Muscle layer of colon (tissue), 2 donors: ENCODE results near the gene MMP15.

Experiments used
- H3K27ac ChIP-seq: one replicate; pipeline ENCODE4 v1.7.0; 2013; ENCODE audit warnings: low read depth, mild to moderate bottlenecking, low read length, moderate library complexity
- H3K27me3 ChIP-seq, 2 donors: one replicate each; pipeline ENCODE4 v1.7.0; 2013; ENCODE audit warnings: low read length in 2 of 2, mild to moderate bottlenecking in 2 of 2; ENCODE audit not compliant: insufficient read depth in 2 of 2, control insufficient read depth in 1 of 2
- H3K36me3 ChIP-seq: one replicate; pipeline ENCODE4 v1.7.0; 2013; ENCODE audit warnings: mild to moderate bottlenecking, low read length; ENCODE audit not compliant: insufficient read depth
- H3K4me1 ChIP-seq: one replicate; pipeline ENCODE4 v1.7.0; 2013; ENCODE audit warnings: mild to moderate bottlenecking, low read length; ENCODE audit not compliant: insufficient read depth
- H3K4me3 ChIP-seq, 2 donors: one replicate each; pipeline ENCODE4 v1.7.0; 2013; ENCODE audit warnings: low read length in 2 of 2, low read depth in 1 of 2, mild to moderate bottlenecking in 1 of 2, moderate library complexity in 1 of 2
- H3K9ac ChIP-seq: one replicate; pipeline ENCODE4 v1.7.0; 2013; ENCODE audit warnings: low read length
- H3K9me3 ChIP-seq: one replicate; pipeline ENCODE4 v1.7.0; 2013; ENCODE audit warnings: mild to moderate bottlenecking, low read length
- donor health status: abdominal sarcoma.
- donor health status: Adenocarcinoma of cecum.

The MMP15 gene

GRCh38 chr16:58009856-58010416, 15.6 kb upstream of the MMP15 start:
- H3K36me3 ChIP-seq, result peaks cover 27% of the 10 kb centered on the region
- H3K9ac ChIP-seq, result no peak overlapping the region
- no peaks in the 10 kb centered on the region for H3K9me3 ChIP-seq
- H3K4me3 ChIP-seq, result no peak overlapping the region
- no peaks in the 10 kb centered on the region for H3K4me1 ChIP-seq
- H3K27me3 ChIP-seq, result no peaks in the 10 kb centered on the region
- no peak overlapping the region for H3K27ac ChIP-seq

DNA sequence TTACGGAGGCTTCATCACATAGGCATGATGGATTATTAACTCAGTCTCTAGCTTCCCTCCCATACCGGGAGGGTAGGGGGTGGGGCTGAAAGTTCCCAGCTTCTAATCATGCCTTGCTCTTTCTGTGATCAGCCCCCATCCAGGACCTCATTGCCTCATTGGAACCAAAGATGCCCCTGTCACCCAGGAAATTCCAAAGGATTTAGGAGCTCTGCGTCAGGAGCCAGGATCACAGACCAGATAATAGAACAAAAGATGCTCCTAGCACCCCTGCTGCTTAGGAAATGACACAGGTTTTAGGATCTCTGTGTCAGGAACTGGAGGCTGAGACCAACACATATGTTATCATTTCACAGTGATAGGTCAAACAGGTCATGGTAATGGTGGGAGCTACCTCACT, 14.7 kb upstream of the MMP15 start:
- Histone ChIP-seq H3K36me3 (peaks cover 31% of the 10 kb centered on the region), H3K4me1 (no peaks in the 10 kb centered on the region), H3K9me3 (no peaks in the 10 kb centered on the region), H3K4me3 (no peak overlapping the region), H3K9ac (no peak overlapping the region), H3K27ac (no peak overlapping the region), H3K27me3 (no peaks in the 10 kb centered on the region)

DNA sequence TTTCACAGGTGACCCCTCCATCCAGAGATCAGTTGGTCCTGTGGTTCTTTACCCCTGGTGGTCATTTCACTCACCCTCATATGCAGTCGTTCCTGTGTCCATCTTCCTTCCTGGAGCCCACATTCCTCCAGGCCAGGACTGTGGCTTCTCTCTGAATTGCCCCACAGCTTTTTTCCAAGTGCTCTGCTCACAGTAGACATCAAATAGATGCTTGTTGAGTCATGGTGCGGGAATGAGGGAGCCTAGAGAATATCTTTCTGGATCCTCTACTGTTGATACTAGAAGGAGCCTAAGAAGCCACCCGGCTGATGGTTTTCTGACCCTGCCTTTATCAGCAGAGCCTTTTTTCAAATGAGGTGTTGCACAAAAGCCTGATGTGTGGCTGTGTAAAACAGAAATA, 13.9 kb upstream of the MMP15 start:
- Histone ChIP-seq H3K27ac (no peak overlapping the region), H3K9me3 (no peaks in the 10 kb centered on the region), H3K4me1 (peaks cover 1% of the 10 kb centered on the region), H3K9ac (no peak overlapping the region), H3K36me3 (peaks cover 31% of the 10 kb centered on the region), H3K4me3 (no peak overlapping the region), H3K27me3 (no peaks in the 10 kb centered on the region)

GRCh38 chr16:58012481-58012880, 13.1 kb upstream of the MMP15 start:
- H3K36me3 ChIP-seq, result peaks cover 31% of the 10 kb centered on the region
- no peak overlapping the region for H3K27ac ChIP-seq
- H3K9ac ChIP-seq, result no peak overlapping the region
- H3K9me3 ChIP-seq, result no peaks in the 10 kb centered on the region
- H3K27me3 ChIP-seq, result no peaks in the 10 kb centered on the region
- peaks cover 9% of the 10 kb centered on the region for H3K4me1 ChIP-seq
- no peak overlapping the region for H3K4me3 ChIP-seq

DNA sequence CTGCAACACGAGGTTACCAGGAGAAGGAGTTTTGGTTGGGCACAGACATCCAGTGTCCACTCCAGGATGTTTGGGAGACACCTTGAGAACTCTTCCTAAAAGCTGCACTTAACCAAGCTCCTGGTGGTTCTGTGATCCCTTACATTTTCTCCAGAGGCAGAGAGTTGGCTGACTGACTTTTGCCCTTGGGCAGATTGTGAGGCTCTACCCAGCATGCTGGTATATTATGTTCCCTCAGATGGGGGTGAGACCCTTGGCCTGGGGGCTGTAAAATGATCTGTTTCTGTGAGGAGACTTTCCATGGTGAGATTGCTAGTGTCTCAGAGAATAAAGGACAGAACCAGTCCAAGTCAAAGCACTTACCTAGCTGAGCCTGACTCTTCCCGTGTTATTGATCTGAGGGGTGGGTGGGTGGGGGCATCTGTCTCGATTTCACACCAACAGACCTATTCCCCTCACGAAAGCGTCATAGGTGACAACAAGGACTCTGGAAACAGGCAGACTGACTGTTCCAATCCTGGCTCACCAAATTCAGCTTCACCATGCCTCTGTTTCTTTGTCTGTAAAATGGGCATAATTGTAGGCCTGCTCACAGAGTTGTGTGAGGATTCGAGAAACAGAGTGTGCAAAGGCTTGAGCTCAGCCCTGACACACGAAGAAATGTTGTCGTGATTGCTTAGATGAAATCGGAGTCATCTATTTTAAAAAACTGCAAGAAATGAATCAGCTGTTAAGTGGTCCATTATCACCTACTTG, 12.2 kb upstream of the MMP15 start:
- Histone ChIP-seq H3K27ac (no peak overlapping the region), H3K9me3 (no peaks in the 10 kb centered on the region), H3K36me3 (peaks cover 31% of the 10 kb centered on the region), H3K9ac (no peak overlapping the region), H3K27me3 (no peaks in the 10 kb centered on the region), H3K4me1 (peaks cover 10% of the 10 kb centered on the region), H3K4me3 (no peak overlapping the region)

DNA sequence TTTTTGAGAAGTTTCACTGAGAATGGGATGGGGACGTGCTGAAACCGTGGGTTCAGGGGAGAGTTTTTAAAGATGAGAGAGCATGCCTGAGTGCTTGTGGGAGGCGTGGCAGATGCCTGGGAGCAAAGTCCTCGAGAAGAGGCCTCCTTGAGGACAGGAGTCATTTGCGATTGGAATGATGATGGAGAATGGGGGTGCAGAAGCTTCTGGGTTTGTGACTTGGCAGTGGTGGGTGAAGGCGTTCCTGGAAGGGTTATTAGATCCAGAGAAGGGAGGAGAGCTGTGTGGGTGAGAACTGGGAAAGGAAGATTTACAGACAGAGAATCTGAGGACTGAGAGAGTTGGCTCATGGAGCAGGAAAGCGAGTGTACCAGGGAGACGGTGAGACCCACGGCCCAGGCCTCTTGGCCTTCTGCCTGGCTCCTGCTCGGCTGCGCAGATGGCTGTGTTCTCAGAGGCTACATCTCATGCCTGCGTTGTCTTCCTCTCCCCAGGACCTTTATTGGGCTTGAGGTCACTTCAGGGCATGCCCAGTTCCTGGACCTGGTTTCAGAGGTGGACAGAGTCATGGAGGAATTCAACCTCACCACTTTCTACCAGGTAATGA, 8.6 kb upstream of the MMP15 start:
- Histone ChIP-seq H3K9ac (no peak overlapping the region), H3K36me3 (peaks cover 24% of the 10 kb centered on the region), H3K27ac (no peak overlapping the region), H3K27me3 (no peaks in the 10 kb centered on the region), H3K4me3 (no peak overlapping the region), H3K4me1 (peaks cover 27% of the 10 kb centered on the region), H3K9me3 (no peaks in the 10 kb centered on the region)

GRCh38 chr16:58018803-58019202, 6.8 kb upstream of the MMP15 start:
- H3K9me3 ChIP-seq, result no peaks in the 10 kb centered on the region
- H3K4me3 ChIP-seq, result no peak overlapping the region
- H3K4me1 ChIP-seq, result peaks cover 45% of the 10 kb centered on the region
- H3K36me3 ChIP-seq, result peaks cover 20% of the 10 kb centered on the region
- no peak overlapping the region for H3K9ac ChIP-seq
- no peaks in the 10 kb centered on the region for H3K27me3 ChIP-seq
- H3K27ac ChIP-seq, result no peak overlapping the region

DNA sequence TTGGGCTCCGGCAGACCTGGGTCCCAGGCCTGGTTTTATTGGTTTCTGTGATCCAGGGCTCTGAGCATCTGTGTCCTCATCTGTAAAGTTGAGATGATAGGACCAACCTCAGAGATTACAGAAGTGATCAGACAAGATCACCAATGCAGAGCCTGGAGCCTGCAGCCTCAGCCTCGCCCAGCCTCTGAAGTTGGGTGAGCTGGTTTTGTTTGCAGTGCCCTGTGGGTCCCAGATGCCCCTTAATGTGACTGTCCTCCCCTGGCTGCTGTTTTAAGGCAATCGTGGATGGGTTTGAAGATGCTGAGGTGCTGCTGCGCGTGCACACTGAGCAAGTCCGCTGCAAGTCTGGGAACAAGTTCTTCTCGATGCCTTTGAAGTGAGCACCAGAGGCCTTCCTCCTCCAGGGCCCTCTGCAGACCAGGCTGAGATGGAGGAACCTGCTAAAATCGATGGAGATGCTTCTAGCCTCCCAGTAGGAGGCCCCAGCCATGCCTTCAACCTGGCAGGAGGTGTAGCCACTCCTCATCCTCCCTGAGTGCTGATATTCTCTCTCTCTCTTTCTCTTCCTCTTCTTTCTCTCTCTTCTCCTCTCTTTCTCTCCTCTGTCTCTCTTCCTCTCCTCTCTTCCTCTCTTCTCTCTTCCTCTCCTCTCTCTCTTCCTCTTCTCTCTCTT, 5.6 kb upstream of the MMP15 start:
- H3K4me3 ChIP-seq, result no peak overlapping the region
- no peak overlapping the region for H3K9ac ChIP-seq
- H3K4me1 ChIP-seq, result peaks cover 55% of the 10 kb centered on the region
- H3K27ac ChIP-seq, result no peak overlapping the region
- peaks cover 20% of the 10 kb centered on the region for H3K36me3 ChIP-seq
- H3K27me3 ChIP-seq, result no peaks in the 10 kb centered on the region
- no peaks in the 10 kb centered on the region for H3K9me3 ChIP-seq

DNA sequence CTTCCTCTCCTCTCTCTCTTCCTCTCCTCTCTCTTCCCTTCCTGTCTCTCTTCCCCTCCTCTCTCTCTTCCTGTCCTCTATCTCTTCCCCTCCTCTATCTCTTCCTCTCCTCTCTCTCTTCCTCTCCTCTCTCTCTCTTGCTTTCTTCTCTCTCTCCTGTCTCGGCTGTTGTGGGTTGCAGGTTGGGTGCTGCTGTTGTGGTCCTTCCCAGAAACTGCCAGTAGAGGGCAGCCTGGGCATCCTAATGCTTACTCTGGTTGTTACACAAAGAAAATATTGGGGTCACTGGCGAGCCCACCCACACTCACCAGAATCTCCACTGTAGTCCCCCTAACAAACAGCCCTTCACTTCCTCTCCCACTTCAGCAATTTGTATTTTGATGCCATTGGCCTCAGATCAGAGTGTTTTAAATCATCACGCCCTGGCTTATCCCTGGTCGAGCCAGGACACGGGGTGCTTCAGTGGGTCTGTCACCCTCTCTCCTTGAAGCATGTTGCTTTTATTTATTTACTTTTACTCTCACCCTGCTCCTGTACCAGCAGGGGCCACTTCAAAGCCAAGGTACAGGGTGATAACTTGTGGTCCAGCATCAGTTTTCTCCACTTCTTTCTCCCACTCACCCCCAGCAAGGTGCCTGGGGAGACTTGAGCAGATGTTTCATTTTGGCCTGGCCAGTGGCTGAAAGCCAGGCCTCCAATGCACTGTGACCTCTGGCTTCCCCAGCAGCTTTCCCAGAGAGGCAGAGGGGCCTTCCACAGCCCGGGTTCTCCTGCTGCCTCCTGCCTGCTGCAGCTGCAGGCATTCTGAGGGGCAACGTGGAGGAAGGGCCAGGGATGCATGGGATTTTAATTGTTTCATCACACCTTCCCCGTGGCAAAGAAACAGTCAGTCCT, 4.7 kb upstream of the MMP15 start:
- no peak overlapping the region for H3K9ac ChIP-seq
- H3K27me3 ChIP-seq, result no peaks in the 10 kb centered on the region
- peaks cover 58% of the 10 kb centered on the region for H3K4me1 ChIP-seq
- H3K4me3 ChIP-seq, result no peak overlapping the region
- no peak overlapping the region for H3K27ac ChIP-seq
- no peaks in the 10 kb centered on the region for H3K9me3 ChIP-seq
- peaks cover 16% of the 10 kb centered on the region for H3K36me3 ChIP-seq

DNA sequence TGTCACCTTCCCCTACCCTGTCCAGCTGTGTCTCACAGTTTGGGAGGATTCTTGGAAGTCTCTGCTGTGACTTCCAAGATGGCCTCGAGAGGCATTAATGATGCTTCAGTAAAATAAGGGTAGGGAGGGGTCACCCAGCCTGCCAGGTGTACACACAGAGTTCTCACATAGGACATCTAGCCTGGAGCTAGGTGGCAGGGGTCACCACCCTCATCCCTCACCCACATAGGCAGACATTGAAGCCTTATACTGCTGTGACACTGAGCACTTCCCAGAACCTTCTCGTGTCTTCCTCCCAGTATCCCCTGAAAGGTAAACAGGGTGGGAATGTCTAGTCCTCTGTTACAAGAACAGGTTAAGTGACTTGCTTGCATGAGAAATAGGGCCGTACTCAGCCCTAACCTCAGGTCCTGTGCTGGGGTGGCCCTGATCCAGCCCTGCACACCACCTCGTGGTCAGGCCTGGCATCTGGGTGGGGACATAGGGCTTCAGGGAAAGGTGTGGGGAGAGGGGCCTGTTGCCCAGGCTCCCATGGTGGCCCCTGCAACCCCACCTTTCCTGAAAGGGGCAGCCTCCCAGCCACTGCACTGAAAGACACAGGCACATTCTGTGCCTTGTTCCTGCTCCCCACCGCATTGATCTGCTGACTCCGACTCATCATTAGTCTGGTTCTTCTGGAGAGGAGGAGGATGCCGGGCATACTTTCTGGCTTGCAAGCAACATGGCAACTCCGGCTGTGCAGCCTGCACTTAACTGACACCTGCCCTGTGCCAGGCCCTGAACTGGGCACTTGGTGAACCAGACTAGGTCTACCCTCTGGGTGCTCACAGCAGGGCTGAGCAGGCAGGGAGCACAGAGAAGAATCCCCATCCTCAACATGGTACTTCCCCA, 3.6 kb upstream of the MMP15 start:
- Histone ChIP-seq H3K27ac (peak overlapping the region; percentile 75), H3K4me1 (peaks cover 54% of the 10 kb centered on the region), H3K9ac (no peak overlapping the region), H3K9me3 (no peaks in the 10 kb centered on the region), H3K27me3 (no peaks in the 10 kb centered on the region), H3K36me3 (peaks cover 16% of the 10 kb centered on the region), H3K4me3 (no peak overlapping the region)
